Upper lobe of left lung (tissue), 4 donors: ENCODE measurements around the gene UBE2E3.

Experiments used
- CTCF ChIP-seq, 6 experiments: fragments of 450-650 bp in 4 of 6; fragments of 200-600 bp in 2 of 6; sonication (generic) in 2 of 6; IDR thresholded peaks; one replicate each; pipeline ENCODE4 v1.5.1; 2016 to 2019; ENCODE audit warnings: antibody characterized with exemption in 6 of 6
- EP300 ChIP-seq, 4 donors: sonication (generic); formaldehyde crosslinking; IDR thresholded peaks; one replicate each; pipeline ENCODE4 v1.5.1; 2017; ENCODE audit warnings: antibody characterized with exemption in 4 of 4, control low read depth in 2 of 4
- POLR2A ChIP-seq, 4 donors: fragments of 450-650 bp; IDR thresholded peaks; one replicate each; pipeline ENCODE4 v1.5.1; 2016 to 2017; ENCODE audit warnings: antibody characterized with exemption in 4 of 4, mild to moderate bottlenecking in 2 of 4
- POLR2AphosphoS5 ChIP-seq, 2 donors: sonication (generic); formaldehyde crosslinking; IDR thresholded peaks; one replicate each; pipeline ENCODE4 v1.5.1; 2017; ENCODE audit warnings: antibody characterized with exemption in 2 of 2

GRCh38 chr2:180947208-180947689 lies 33.2 kb upstream of the UBE2E3 start:
- no peak for TF ChIP-seq CTCF (IDR thresholded peaks at IDR 0.05)
- TF ChIP-seq POLR2A (IDR thresholded peaks at IDR 0.05): no peak
- no peak for TF ChIP-seq EP300 (IDR thresholded peaks at IDR 0.05)
- TF ChIP-seq POLR2AphosphoS5 (IDR thresholded peaks at IDR 0.05): no peak
